GM12801 (cell line): Measurements from ENCODE around the gene SPP1.

Experiments used
- TF ChIP-seq, protein P1 (sequence below): IDR thresholded peaks from one replicate; pipeline ENCODE4 v1.5.1; 2011; ENCODE audit warnings: control low read depth; ENCODE audit not compliant: insufficient read length; ENCODE audit errors: extremely low read depth

The SPP1 gene

DNA sequence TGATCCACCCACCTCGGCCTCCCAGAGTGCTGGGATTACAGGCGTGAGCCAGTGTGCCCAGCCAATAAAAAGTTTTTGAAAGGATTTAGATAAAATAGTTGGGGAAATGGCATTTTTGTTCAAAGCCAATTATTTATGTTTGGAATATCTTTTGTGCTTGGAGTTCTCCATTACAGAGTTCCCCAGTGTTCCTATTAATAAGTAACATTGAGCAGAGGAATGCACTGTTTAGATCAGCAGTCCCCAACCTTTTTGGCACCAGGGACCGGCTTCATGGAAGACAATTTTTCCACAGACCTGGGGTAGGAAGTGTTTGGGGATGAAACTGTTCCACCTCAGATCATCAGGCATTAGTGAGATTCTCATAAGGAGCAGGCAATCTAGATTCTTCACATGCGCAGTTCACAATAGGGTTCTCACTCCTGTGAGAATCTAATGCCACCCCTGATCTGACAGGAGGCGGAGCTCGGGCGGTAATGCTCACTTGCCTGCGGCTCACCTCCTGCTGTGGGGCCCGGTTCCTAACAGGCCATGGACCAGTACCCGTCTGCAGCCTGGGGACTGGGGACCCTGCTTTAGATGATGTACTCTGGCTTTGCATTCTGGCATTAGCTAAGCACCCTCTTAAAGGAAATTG, 40.3 kb downstream of the SPP1 start:
- TF ChIP-seq, protein P1, sequence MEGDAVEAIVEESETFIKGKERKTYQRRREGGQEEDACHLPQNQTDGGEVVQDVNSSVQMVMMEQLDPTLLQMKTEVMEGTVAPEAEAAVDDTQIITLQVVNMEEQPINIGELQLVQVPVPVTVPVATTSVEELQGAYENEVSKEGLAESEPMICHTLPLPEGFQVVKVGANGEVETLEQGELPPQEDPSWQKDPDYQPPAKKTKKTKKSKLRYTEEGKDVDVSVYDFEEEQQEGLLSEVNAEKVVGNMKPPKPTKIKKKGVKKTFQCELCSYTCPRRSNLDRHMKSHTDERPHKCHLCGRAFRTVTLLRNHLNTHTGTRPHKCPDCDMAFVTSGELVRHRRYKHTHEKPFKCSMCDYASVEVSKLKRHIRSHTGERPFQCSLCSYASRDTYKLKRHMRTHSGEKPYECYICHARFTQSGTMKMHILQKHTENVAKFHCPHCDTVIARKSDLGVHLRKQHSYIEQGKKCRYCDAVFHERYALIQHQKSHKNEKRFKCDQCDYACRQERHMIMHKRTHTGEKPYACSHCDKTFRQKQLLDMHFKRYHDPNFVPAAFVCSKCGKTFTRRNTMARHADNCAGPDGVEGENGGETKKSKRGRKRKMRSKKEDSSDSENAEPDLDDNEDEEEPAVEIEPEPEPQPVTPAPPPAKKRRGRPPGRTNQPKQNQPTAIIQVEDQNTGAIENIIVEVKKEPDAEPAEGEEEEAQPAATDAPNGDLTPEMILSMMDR, result no peak

DNA sequence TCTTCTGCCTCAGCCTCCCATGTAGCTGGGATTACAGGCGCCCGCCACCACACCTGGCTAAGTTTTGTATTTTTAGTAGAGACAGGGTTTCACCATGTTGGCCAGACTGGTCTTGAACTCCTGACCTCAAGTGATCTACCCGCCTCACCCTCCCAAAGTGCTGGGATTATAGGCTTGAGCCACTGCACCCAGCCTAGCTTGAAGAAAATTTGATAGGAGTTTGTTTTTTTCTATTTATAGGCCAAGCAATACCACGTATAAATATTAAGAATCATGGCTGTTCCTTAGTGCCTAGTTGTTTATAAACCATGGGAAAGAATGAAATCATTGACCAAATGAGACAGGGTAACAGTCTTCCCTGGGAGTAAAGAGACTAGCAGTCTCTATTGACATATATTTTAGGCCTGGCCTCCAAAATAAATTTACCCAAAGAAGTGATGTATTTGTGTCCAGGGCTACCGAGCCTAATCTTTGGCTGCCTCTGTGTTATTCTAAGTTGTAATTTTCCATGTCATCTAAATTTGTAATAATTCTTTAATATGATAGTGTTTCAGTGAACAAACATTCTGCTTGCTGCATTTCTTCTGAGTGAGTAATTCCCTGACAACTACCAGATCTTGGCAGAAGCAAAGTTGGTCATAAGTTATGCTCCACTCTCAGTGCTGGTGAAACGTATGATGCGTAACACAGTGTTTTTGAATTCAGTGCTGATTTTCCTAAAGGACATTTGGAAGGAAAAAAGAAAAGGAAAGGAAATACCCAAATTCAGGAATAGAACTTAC, 42.2 kb downstream of the SPP1 start:
- TF ChIP-seq, protein P1, result no peak

DNA sequence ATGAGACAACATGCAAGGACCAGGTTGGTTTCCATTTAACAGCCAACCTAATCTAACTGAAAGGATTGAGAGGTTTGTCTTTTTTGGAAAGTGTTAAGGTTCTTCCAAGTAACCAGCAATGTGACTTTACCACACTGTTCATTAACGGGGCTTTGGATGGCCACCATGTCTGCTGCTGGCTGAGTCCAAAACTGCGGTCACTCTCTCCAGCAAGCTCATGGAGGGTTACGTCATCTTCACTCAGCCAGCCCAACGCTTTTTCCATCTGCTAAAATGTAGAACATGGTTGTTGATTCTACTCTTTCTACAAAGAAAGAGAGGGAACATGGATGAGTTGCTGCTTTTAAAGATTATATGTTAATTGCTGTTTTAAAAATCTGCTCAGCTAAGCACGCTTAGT, 43.0 kb downstream of the SPP1 start:
- TF ChIP-seq, protein P1, result no peak

DNA sequence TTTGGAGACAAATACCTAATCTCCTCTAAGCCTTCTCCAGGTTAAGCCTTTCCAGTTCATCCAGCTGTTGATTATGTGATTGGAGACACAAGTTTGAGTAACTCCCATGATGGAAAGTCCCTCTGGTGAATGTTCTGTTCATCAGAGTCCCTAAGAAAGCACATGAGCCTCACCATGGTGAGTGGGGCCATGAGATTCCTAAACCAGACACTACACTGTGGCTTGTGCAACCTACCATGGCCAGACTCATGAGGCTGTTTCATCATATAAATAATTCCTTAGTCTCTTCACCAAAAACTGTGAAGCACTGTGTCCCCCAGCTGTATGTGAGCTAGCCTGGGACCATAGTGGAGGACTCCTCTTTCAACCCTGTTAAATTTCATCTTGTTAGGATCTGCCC, 46.3 kb downstream of the SPP1 start:
- TF ChIP-seq, protein P1, result no peak

DNA sequence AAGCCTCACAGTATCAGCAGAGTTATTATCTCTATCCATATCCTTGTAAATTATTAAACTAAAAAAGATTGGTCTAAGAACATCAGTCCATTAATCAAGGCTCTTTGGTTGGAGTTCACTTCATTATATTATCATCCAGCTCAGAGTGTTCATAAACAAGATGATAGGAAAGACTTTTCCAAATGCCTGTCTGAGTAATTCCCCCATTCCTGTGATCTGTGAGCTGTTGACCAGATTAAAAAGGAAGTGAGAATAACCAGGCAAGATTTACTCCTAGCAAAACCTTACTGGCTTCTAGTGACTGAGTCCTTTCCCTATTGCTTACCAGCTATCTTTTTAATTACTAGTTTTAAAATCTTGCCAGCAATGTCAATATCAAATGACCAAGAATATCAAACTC, 46.8 kb downstream of the SPP1 start:
- TF ChIP-seq, protein P1, result no peak

DNA sequence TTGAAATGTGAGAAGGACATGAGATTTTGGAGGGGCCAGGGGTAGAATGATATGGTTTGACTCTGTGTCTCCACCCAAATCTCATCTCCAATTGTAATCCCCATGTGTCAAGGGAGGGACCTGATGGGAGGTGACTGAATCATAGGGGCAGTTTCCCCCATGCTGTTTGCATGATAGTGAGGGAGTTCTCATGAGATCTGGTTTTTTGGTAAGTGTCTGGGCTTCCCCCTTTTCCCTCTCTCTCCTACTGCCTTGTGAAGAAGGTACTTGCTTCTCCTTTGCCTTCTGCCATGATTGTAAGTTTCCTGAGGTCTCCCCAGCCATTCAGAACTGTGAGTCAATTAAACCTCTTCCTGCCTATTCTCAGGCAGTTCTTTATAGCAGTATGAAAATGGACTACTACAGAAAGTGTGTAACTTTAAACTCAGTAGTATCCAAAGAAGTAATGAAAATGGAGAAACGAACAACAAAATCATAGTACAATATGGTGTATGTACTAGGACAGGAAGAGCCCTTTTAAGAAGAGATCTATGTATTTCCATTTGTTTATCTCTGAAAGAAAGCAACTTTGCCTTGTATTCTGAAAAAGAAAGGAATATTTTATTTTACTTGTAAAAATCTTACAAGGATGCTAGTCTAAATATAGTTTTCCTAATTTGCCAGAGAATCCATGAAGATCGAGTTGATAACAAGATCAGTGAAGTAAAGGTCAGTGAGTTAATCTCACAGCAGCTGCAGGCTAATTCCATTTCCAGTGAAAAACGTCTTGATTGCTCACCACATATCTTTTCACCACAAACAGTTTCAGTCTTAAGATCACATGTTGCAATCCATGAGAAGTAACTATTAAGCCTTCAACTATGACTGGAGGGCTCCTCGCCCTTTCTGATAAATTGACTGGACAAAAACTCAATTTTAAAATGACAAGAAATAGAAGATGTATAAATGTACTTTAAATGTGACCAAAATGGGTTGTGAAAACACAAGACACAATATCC, 52.4 kb downstream of the SPP1 start:
- TF ChIP-seq, protein P1, result no peak

DNA sequence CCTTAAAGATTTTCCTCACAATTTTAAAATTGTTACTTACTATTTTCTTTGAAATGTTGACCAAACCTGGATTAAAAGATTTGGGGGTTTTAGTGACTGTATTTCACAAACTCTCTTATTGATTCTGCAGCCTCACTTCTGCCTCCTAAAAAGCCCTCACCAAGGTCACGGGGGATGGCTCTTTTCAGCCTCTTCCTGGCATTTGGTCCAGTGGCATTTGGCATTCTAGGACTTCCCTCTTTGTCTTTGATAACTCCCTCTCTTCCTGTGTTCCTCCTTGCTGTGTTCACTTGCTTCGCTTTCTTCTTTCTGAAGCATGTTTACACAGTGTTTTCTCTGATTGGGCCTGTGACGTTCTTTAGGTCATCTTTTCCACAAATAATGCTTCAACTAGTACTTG, 53.4 kb downstream of the SPP1 start:
- TF ChIP-seq, protein P1, result no peak
